Measurements from ENCODE around the gene SLC12A8. TPM values are rescaled to one million over a fixed set of nuclear protein-coding genes. Genes with fewer than 3 reads are reported as not detected.
A peak's percentile ranks its signal among the peaks of the same experiment; 100 is the strongest.

SLC12A8 gene
- total RNA-seq, 1 donor = 13.4 TPM

DNA sequence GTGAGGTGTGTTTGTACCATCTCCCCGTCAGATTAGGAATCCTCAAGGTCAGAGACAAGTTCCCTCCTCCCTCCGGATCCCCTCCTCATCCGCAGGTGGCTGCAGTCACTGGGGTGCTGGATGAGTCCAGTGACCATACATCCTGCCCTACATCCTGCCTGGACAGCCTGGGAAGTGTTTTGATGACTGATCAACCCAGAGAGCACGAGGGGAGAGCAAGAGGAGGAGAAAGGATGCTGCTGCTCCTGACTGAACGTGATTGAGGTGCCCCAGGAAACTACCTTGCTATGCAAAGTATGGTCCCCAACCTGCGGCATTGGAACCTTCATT, 65.1 kb downstream of the SLC12A8 start:
- TF ChIP-seq CTCF (IDR thresholded peaks at IDR 0.05; ENCODE audit: insufficient read depth, low read length) = no peak
- no peak for DNase-seq (ENCODE audit: low read depth)
- no peak overlapping the region for H3K4me3 ChIP-seq (ENCODE audit: low read depth, low read length)

DNA sequence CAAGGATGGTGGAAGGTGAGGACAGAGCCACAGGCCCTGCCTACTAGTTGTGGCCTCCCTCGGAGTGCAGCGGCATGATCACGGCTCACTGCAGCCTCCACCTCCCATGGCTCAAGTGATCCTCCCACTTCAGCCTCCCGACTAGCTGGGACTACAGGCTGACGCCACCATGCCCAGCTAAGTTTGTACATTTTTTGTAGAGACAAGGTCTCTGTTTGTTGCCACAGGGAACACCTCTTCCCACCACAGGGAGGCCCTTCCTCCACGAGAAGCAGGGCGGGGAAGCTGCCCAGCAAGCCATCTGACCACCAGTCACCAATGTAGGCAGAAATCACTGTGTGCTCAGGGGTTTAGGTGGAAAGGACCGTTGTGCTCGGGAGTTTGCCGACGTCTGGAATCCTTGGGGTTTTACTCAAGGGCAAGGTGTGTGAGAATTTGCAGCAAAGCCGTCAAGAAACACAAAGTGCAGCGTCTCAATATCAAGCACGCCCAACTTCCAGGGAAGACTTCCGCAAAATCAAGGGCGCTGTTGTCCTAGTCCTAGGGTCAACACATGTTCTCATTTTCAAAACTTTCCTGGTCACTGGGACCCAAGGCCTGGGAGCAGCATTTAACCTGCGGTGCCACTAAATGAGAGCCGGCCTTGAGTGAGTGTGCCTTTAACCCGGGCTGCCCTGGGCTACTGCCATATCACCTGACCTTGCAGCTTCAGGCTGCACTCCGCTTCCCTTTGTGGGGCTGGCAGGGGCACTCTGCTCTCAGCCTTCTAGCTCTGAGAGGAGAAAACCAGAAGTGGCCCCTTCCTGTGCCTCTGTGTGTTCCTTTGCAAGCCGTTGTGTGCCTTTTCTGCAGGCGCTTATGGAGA, 65.7 kb downstream of the SLC12A8 start:
- no peak for TF ChIP-seq CTCF (IDR thresholded peaks at IDR 0.05; ENCODE audit: insufficient read depth, low read length)
- no peak overlapping the region for H3K4me3 ChIP-seq (ENCODE audit: low read depth, low read length)
- DNase-seq (ENCODE audit: low read depth) = no peak

- no peak overlapping the region for H3K4me3 ChIP-seq (ENCODE audit: low read depth, low read length)
- no peak for TF ChIP-seq CTCF (IDR thresholded peaks at IDR 0.05; ENCODE audit: insufficient read depth, low read length)
- DNase-seq (ENCODE audit: low read depth) = peak; percentile 69
Observed at GRCh38 chr3:125145751-125146475, 66.6 kb downstream of the SLC12A8 start.

GRCh38 chr3:125144653-125145314, 67.8 kb downstream of the SLC12A8 start:
- DNase-seq (ENCODE audit: low read depth) = no peak
- TF ChIP-seq CTCF (IDR thresholded peaks at IDR 0.05; ENCODE audit: insufficient read depth, low read length) = no peak
- no peak overlapping the region for H3K4me3 ChIP-seq (ENCODE audit: low read depth, low read length)

DNA sequence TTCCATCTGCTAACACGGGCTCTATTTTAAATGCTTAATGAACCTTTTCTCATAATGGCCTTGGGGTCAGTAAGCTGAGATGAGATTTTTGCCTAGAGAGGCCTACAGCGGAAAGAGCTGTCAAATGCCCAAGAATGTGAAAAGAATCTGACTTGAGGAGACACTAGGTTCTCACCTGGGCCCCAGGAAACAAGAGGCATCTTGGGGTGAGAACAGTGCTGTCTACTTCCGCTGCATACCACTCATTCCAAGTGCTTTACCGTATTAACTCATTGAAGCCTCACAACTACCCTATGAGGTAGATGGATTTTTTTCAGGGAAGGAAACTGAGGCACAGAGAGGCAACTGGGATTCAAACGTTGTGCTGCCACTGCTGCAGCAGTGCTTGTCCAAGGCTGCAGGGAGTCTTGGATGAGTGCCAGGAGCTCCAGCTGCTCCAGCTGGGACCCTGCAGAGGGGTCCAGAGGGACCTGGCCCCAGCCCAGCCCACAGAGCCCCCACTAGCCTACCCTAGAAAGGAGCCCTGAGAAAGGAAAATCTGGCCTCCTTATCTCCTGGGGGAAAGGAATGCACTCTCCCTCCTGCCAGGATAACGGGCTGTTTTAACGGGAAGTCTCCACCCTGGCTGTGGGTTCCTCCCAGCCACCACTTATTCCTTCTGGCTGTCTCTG, 68.4 kb downstream of the SLC12A8 start:
- no peak overlapping the region for H3K4me3 ChIP-seq (ENCODE audit: low read depth, low read length)
- DNase-seq (ENCODE audit: low read depth) = peak; percentile 87
- no peak for TF ChIP-seq CTCF (IDR thresholded peaks at IDR 0.05; ENCODE audit: insufficient read depth, low read length)

DNA sequence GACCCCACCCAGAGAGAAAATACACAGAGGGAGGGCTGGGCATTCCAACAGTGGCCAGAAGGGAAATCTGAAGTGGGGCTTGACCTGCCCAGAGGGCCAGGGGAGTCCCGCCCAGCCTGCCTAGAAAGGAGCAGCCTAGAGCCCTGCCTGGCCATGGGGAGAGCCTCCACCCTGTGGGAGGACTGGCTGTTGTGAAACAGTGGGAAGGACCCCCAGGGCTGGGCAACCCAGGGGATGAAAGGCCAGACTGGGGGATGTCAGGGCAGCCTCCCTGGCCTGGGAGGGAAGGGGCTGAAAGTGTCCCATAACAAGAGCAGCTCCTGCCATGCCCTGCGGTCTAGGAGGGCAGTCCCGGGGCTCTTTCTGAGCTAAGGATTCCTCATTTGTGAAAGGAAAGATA, 69.0 kb downstream of the SLC12A8 start:
- TF ChIP-seq CTCF (IDR thresholded peaks at IDR 0.05; ENCODE audit: insufficient read depth, low read length) = no peak
- peak; percentile 52 for DNase-seq (ENCODE audit: low read depth)
- no peak overlapping the region for H3K4me3 ChIP-seq (ENCODE audit: low read depth, low read length)

Data from fibroblast of the aortic adventitia (primary cell).